ENCODE data around the gene MED13L. TPM values are rescaled to one million over a fixed set of nuclear protein-coding genes. Genes with fewer than 3 reads are reported as not detected.

MED13L gene
- total and polyA plus RNA-seq, 11 donors, result 12.2 to 84.1 (median 60.2) TPM

GRCh38 chr12:116024769-116025168 lies 252.7 kb downstream of the MED13L start:
- Histone ChIP-seq H3K36me3 (peaks cover 0 to 13% (median 0%) of the 10 kb centered on the region in 9 donors), H3K4me3 (no peak overlapping the region), H3K9me3 (no peaks in the 10 kb centered on the region), H3K27me3 (no peaks in the 10 kb centered on the region), H3K4me1 (peaks cover 0 to 31% (median 18%) of the 10 kb centered on the region in 12 donors), H3K27ac (no peak overlapping the region)
- no peak for TF ChIP-seq CTCF (IDR thresholded peaks at IDR 0.05)
- intact Hi-C loops (cut with DNase I), result no loop called here
- ATAC-seq, result no peak
- whole genome bisulfite sequencing, 4 donors, result 48 to 72% (median 55%) methylated on average over 2 of the region's 2 CpGs
- no peak for DNase-seq

GRCh38 chr12:116019415-116019814 lies 258.1 kb downstream of the MED13L start:
- no peak for TF ChIP-seq POLR2A (IDR thresholded peaks at IDR 0.05)
- TF ChIP-seq CTCF (IDR thresholded peaks at IDR 0.05), result no peak
- Histone ChIP-seq H3K27ac (no peak overlapping the region), H3K36me3 (peaks cover 0 to 50% (median 29%) of the 10 kb centered on the region in 9 donors), H3K9me3 (no peaks in the 10 kb centered on the region), H3K4me3 (no peak overlapping the region), H3K27me3 (no peaks in the 10 kb centered on the region), H3K4me1 (peaks cover 0 to 23% (median 10%) of the 10 kb centered on the region in 12 donors)
- ATAC-seq (no peak), DNase-seq (no peak)
- intact Hi-C loops (cut with DNase I), result loop anchor here in 9 of 10 donors (2.0 to 10.0 kb wide), 6 partner anchors 115 to 685 kb away; partner anchors contain the start of gene MED13L (in 1 of the 9)

- Histone ChIP-seq H3K9me3 (no peaks in the 10 kb centered on the region), H3K27me3 (no peaks in the 10 kb centered on the region), H3K36me3 (peaks cover 0 to 61% (median 38%) of the 10 kb centered on the region in 9 donors), H3K27ac (no peak overlapping the region), H3K4me3 (no peak overlapping the region), H3K4me1 (peaks cover 0 to 16% (median 10%) of the 10 kb centered on the region in 12 donors)
- no peak for TF ChIP-seq CTCF (IDR thresholded peaks at IDR 0.05)
- TF ChIP-seq POLR2A (IDR thresholded peaks at IDR 0.05), result no peak
- peak in 2 of 4 donors; percentile 35 to 56 for ATAC-seq
- intact Hi-C loops (cut with DNase I), result loop anchor here in 9 of 10 donors (2.0 to 10.0 kb wide), 6 partner anchors 117 to 687 kb away; partner anchors contain the start of gene MED13L (in 1 of the 9)
- no peak for DNase-seq
- WGBS, 4 donors, result 20 to 30% (median 27%) methylated on average over 2 of the region's 2 CpGs
These were observed 259.2 kb downstream of the MED13L start for GRCh38 chr12:116018282-116018681.

GRCh38 chr12:116015525-116015924 lies 262.0 kb downstream of the MED13L start:
- Histone ChIP-seq H3K9me3 (no peaks in the 10 kb centered on the region), H3K4me3 (no peak overlapping the region), H3K36me3 (peaks cover 0 to 76% (median 65%) of the 10 kb centered on the region in 9 donors), H3K27ac (no peak overlapping the region), H3K4me1 (peaks cover 0 to 16% (median 10%) of the 10 kb centered on the region in 12 donors), H3K27me3 (no peaks in the 10 kb centered on the region)
- TF ChIP-seq CTCF (IDR thresholded peaks at IDR 0.05), result peak; percentile 20 to 78 (median 58)
- no peak for TF ChIP-seq POLR2A (IDR thresholded peaks at IDR 0.05)
- DNase-seq (no peak), ATAC-seq (peak; percentile 62 to 86 (median 78))
- 35 to 46% (median 40%) methylated on average over 1 of the region's 1 CpG for WGBS, 4 donors
- intact Hi-C loops (cut with DNase I), result loop anchor here (1.0 to 10.0 kb wide), 8 partner anchors 119 to 689 kb away; partner anchors contain the start of gene MED13L (in 1 of the 10)

All from heart left ventricle (tissue), 16 donors.